Gastrocnemius medialis (tissue), 4 donors: ENCODE results near the gene PPIL4. TPM values are rescaled to one million over a fixed set of nuclear protein-coding genes. Genes with fewer than 3 reads are reported as not detected.

Source experiments
- ATAC-seq, 2 donors: fragments of 150-250 bp; one replicate each; pipeline ENCODE4 v1.9.1; 2016
- DNase-seq, 2 donors: peaks; one replicate each; pipeline ENCODE4 v3.0.0-alpha.2; 2019
- H3K27ac ChIP-seq, 4 donors: fragments of 200-600 bp; sonication (generic); 1 replicate in 1 of 4; 2 replicates in 3 of 4; pipeline ENCODE4 v1.5.1; 2016 to 2018; ENCODE audit warnings: mild to moderate bottlenecking in 2 of 4, moderate library complexity in 1 of 4
- H3K27me3 ChIP-seq, 3 donors: fragments of 200-600 bp; sonication (generic) in 2 of 3; 1 replicate in 1 of 3; 2 replicates in 2 of 3; pipeline versions ENCODE4 v1.5.1 to v1.6.0; 2016 to 2019; ENCODE audit warnings: mild to moderate bottlenecking in 1 of 3, moderate library complexity in 1 of 3
- H3K36me3 ChIP-seq, 2 donors: fragments of 200-600 bp; sonication (generic) in 1 of 2; one replicate each; pipeline ENCODE4 v1.5.1; 2017 to 2018
- H3K4me1 ChIP-seq, 2 donors: fragments of 200-600 bp; sonication (generic) in 1 of 2; one replicate each; pipeline ENCODE4 v1.5.1; 2016 to 2017; ENCODE audit warnings: mild to moderate bottlenecking in 2 of 2
- H3K4me3 ChIP-seq, 4 donors: fragments of 200-600 bp; sonication (generic) in 3 of 4; 1 replicate in 1 of 4; 2 replicates in 3 of 4; pipeline ENCODE4 v1.5.1; 2016 to 2019; ENCODE audit warnings: mild to moderate bottlenecking in 2 of 4
- H3K9me3 ChIP-seq, 3 donors: fragments of 200-600 bp; sonication (generic) in 2 of 3; 1 replicate in 1 of 3; 2 replicates in 2 of 3; pipeline ENCODE4 v1.5.1; 2016 to 2019
- CTCF ChIP-seq, 5 experiments: fragments of 450-650 bp in 3 of 5; fragments of 200-600 bp in 2 of 5; sonication (generic) in 2 of 5; IDR thresholded peaks in 4 of 5; conservative IDR thresholded peaks in 1 of 5; 1 replicate in 4 of 5; 2 replicates in 1 of 5; pipeline ENCODE4 v1.5.1; 2016 to 2019; ENCODE audit warnings: antibody characterized with exemption in 5 of 5, mild to moderate bottlenecking in 3 of 5, moderate library complexity in 3 of 5
- POLR2A ChIP-seq, 2 donors: fragments of 450-650 bp; IDR thresholded peaks; one replicate each; pipeline ENCODE4 v1.6.1; 2017; ENCODE audit warnings: antibody characterized with exemption in 2 of 2, mild to moderate bottlenecking in 2 of 2, moderate library complexity in 2 of 2
- in situ Hi-C, 4 donors: fragments of 200-750 bp; cut with MboI; loops; one replicate each; pipeline versions ENCODE4 v1.15.0 to v1.8.0; 2017; ENCODE audit warnings: low sequenced_read_pairs in 4 of 4
- intact Hi-C: fragments of 100-400 bp; cut with DNase I; formaldehyde crosslinking; loops from one replicate; pipeline ENCODE4 v1.15.1; 2023; ENCODE audit warnings: low total_unique reads
- total RNA-seq, 4 donors: library from RNA; depleted of rRNA; stranded (reverse); fragments of >200 nt; gene quantifications; one replicate each; pipeline versions ENCODE4 v1.1.0 to v1.2.3, GENCODE V29; 2016

PPIL4 gene
- 10 to 100 TPM; 14.9 to 26.2 (median 18.5) TPM for total RNA-seq

- Histone ChIP-seq H3K9me3 (no peaks in the 10 kb centered on the region), H3K4me3 (peak within 1 kb of the TSS; percentile 79 to 100 (median 97)), H3K4me1 (peaks cover 22 to 31% of the 10 kb centered on the region in 2 donors), H3K27me3 (no peaks in the 10 kb centered on the region), H3K27ac (peak within 1 kb of the TSS; percentile 87 to 100 (median 98)), H3K36me3 (peaks cover 0 to under 1% of the 10 kb centered on the region in 2 donors)
- intact Hi-C loops (loop anchor here (1.0 to 10.0 kb wide), 3 partner anchors 20 to 349 kb away; partner anchors contain the start of genes GINM1, KATNA1 and RAET1E), in situ Hi-C loops (no loop called here)
- TF ChIP-seq CTCF (IDR thresholded peaks at IDR 0.05 in 4 of 5, conservative IDR thresholded peaks at IDR 0.05 in 1 of 5) (peak; percentile 78 to 90 (median 83)), POLR2A (IDR thresholded peaks at IDR 0.05) (peak; percentile 83 to 88)
- DNase-seq (peak; percentile 92 to 95), ATAC-seq (peak; percentile 95 to 96)
Observed at GRCh38 chr6:149545754-149546471, at the start of gene PPIL4. TSS of gene PPIL4 (minus strand) at chr6:149546043. CDS start at chr6:149546005, 38 bp downstream.

DNA sequence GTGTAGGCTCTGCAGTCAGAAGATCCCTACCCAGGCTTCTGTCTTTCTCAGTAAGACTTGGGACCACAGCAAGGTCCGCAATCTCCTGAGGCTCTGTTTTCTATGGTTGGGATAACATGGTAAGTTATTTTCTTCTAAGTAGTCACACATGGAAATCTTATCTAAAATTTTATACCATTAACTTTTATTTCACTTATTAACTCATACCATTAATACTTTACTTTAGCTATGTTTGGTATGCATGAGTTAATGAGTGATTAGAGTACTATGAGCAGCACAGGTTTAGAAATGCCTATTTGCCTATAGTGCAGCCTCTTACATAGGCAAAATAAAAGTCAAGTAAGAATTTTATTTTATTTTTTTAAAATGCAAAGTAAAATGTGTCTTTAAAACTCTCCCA is 47.6 kb upstream of the PPIL4 start:
- Histone ChIP-seq H3K27ac (no peak overlapping the region), H3K9me3 (no peaks in the 10 kb centered on the region), H3K27me3 (no peaks in the 10 kb centered on the region), H3K36me3 (peaks cover 7 to 66% of the 10 kb centered on the region in 2 donors), H3K4me3 (no peak overlapping the region), H3K4me1 (no peaks in the 10 kb centered on the region)
- ATAC-seq (no peak), DNase-seq (no peak)
- TF ChIP-seq CTCF (IDR thresholded peaks at IDR 0.05 in 4 of 5, conservative IDR thresholded peaks at IDR 0.05 in 1 of 5) (no peak), POLR2A (IDR thresholded peaks at IDR 0.05) (no peak)
- in situ Hi-C loops (no loop called here), intact Hi-C loops (no loop called here)

GRCh38 chr6:149592983-149593382 is 47.1 kb upstream of the PPIL4 start:
- no peak for TF ChIP-seq POLR2A (IDR thresholded peaks at IDR 0.05)
- no peak for TF ChIP-seq CTCF (IDR thresholded peaks at IDR 0.05 in 4 of 5, conservative IDR thresholded peaks at IDR 0.05 in 1 of 5)

DNA sequence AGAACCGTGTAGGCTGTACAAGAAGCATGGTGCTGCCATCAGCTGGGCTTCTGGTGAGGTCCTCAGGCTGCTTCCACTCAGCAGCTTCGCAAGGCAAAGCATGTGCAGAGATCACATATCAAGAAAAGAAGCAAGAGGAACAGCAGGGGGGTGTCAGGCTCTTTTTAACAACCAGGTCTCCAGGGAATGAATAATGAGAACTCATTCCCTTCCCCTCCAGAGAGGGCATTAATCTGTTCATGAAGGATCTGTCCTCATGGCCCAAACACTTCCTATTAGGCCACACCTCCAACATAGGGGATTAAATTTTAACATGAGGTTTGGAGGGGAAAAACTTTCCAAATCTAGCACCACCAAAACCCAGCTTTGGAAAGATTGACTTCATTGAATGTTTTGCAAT is 40.3 kb upstream of the PPIL4 start:
- no peak overlapping the region for H3K27ac ChIP-seq
- H3K4me3 ChIP-seq, result no peak overlapping the region
- no peak for ATAC-seq
- no peaks in the 10 kb centered on the region for H3K27me3 ChIP-seq
- peaks cover 2 to 46% of the 10 kb centered on the region in 2 donors for H3K36me3 ChIP-seq
- intact Hi-C loops (no loop called here), in situ Hi-C loops (no loop called here)
- H3K9me3 ChIP-seq, result no peaks in the 10 kb centered on the region
- DNase-seq, result no peak
- H3K4me1 ChIP-seq, result no peaks in the 10 kb centered on the region
- TF ChIP-seq POLR2A (IDR thresholded peaks at IDR 0.05) (no peak), CTCF (IDR thresholded peaks at IDR 0.05 in 4 of 5, conservative IDR thresholded peaks at IDR 0.05 in 1 of 5) (no peak)

More at GRCh38 chr6:149592983-149593382, 47.1 kb upstream of the PPIL4 start:
- ATAC-seq (no peak), DNase-seq (no peak)
- Histone ChIP-seq H3K4me3 (no peak overlapping the region), H3K9me3 (no peaks in the 10 kb centered on the region), H3K36me3 (peaks cover 7 to 62% of the 10 kb centered on the region in 2 donors), H3K4me1 (no peaks in the 10 kb centered on the region), H3K27ac (no peak overlapping the region), H3K27me3 (no peaks in the 10 kb centered on the region)
- in situ Hi-C loops, result no loop called here
- intact Hi-C loops, result no loop called here
